Lower leg skin (tissue), 3 donors: ENCODE measurements around the gene TPPP.
"Not testable (repeated sequence)": the region's sequence is repeated elsewhere in the genome, so short reads cannot be mapped to it uniquely, and the experiment has no call there.

Experiments
- CTCF ChIP-seq, 3 donors: fragments of 450-650 bp; IDR thresholded peaks; one replicate each; pipeline ENCODE4 v1.5.1; 2016; ENCODE audit warnings: antibody characterized with exemption in 3 of 3, mild to moderate bottlenecking in 3 of 3, moderate library complexity in 2 of 3
- POLR2A ChIP-seq, 2 donors: fragments of 450-650 bp; IDR thresholded peaks; one replicate each; pipeline ENCODE4 v1.6.1; 2016 to 2017; ENCODE audit warnings: antibody characterized with exemption in 2 of 2, mild to moderate bottlenecking in 1 of 2, moderate library complexity in 1 of 2

DNA sequence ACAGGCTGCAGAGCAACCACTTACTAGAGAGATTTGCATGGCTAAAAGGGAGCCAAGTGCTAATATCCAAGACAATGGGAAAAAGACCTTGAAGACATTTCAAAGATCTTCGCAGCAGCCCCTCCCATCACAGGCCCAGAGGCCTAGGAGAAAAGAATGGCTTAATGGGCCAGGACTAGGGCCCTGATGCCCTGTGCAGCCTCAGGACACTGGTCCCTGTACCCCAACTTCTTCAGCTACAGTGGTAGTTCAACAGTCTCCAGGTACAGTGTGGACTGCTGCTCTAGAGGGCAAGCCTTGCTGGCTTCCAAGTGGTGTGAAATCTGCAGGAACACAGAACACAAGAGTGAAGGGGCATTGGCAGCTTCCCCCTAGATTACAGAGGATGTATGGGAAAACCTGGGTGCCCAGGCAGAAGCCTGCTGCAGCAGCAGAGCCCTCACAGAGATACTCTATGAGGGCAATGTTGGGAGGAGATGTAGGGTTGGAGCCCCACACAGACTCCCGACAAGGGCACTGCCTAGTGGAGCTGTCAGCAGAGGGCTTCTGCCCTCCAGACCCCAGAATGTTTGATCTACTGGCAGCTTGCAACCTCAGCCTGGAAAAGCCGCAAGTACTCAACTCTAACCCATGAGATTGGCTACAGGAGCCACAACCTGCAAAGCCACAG lies 15.8 kb upstream of the TPPP start:
- TF ChIP-seq POLR2A, CTCF (IDR thresholded peaks at IDR 0.05): not testable (repeated sequence)
